WERI-Rb-1 (cell line): ENCODE results near the gene SP9.

Experiments
- DNase-seq: peaks from one replicate; pipeline ENCODE4 v3.0.0-alpha.2; 2020
- H3K27ac ChIP-seq: fragments of 250-450 bp; sonication (Bioruptor Pico); 2 replicates; pipeline ENCODE4 v1.5.1; 2020; ENCODE audit warnings: mild to moderate bottlenecking, moderate library complexity
- H3K27me3 ChIP-seq: fragments of 250-450 bp; sonication (Bioruptor Pico); 2 replicates; pipeline ENCODE4 v1.5.1; 2021; ENCODE audit warnings: mild to moderate bottlenecking, low read depth, moderate library complexity; ENCODE audit not compliant: insufficient read depth, severe bottlenecking
- H3K36me3 ChIP-seq: fragments of 250-450 bp; sonication (Bioruptor Pico); 2 replicates; pipeline ENCODE4 v1.5.1; 2020; ENCODE audit warnings: mild to moderate bottlenecking, moderate library complexity
- H3K4me3 ChIP-seq: 2 replicates; pipeline ENCODE4 v1.5.1; 2011; ENCODE audit warnings: low read depth, mild to moderate bottlenecking, control low read depth, low read length
- H3K9me3 ChIP-seq: fragments of 250-450 bp; sonication (Bioruptor Pico); 2 replicates; pipeline ENCODE4 v1.5.1; 2021; ENCODE audit warnings: mild to moderate bottlenecking, moderate library complexity; ENCODE audit not compliant: severe bottlenecking
- CTCF ChIP-seq: IDR thresholded peaks from 2 replicates; pipeline ENCODE4 v1.5.1; 2011; ENCODE audit warnings: low read depth, mild to moderate bottlenecking, control low read depth, inconsistent platforms, low read length

SP9 gene

GRCh38 chr2:174339561-174340399 is 5.0 kb downstream of the SP9 start:
- H3K4me3 ChIP-seq = peak overlapping the region; percentile 80

GRCh38 chr2:174340400-174341292 is 5.9 kb downstream of the SP9 start:
- no peak for TF ChIP-seq CTCF
- no peaks in the 10 kb centered on the region for H3K9me3 ChIP-seq
- peaks cover 9% of the 10 kb centered on the region for H3K27me3 ChIP-seq
- H3K27ac ChIP-seq = peak overlapping the region; percentile 76
- peak; percentile 26 for DNase-seq
- H3K36me3 ChIP-seq = peaks cover 20% of the 10 kb centered on the region
- peak overlapping the region; percentile 80 for H3K4me3 ChIP-seq

More at GRCh38 chr2:174339561-174340399, 5.0 kb downstream of the SP9 start:
- no peak for TF ChIP-seq CTCF
- peak; percentile 31 for DNase-seq
- Histone ChIP-seq H3K9me3 (no peaks in the 10 kb centered on the region), H3K36me3 (peaks cover 20% of the 10 kb centered on the region), H3K27me3 (peaks cover 9% of the 10 kb centered on the region), H3K27ac (peak overlapping the region; percentile 76)

GRCh38 chr2:174341293-174341994 is 6.7 kb downstream of the SP9 start:
- Histone ChIP-seq H3K36me3 (peaks cover 14% of the 10 kb centered on the region), H3K9me3 (no peaks in the 10 kb centered on the region), H3K27ac (peak overlapping the region; percentile 76; the same call in 1 of the 2 replicates), H3K4me3 (peak overlapping the region; percentile 70), H3K27me3 (peaks cover 9% of the 10 kb centered on the region)
- peak; percentile 85 for DNase-seq
- TF ChIP-seq CTCF = peak; percentile 86

- no peak overlapping the region for H3K27ac ChIP-seq
- H3K4me3 ChIP-seq = peak overlapping the region; percentile 70
- no peak for TF ChIP-seq CTCF
- no peak for DNase-seq
- peaks cover 9% of the 10 kb centered on the region for H3K36me3 ChIP-seq
- H3K27me3 ChIP-seq = peaks cover 9% of the 10 kb centered on the region
- H3K9me3 ChIP-seq = no peaks in the 10 kb centered on the region
Measured at GRCh38 chr2:174341995-174342685, 7.4 kb downstream of the SP9 start.

- H3K9me3 ChIP-seq = no peaks in the 10 kb centered on the region
- H3K4me3 ChIP-seq = peak overlapping the region; percentile 70
- peaks cover 4% of the 10 kb centered on the region for H3K36me3 ChIP-seq
- TF ChIP-seq CTCF = no peak
- no peak overlapping the region for H3K27ac ChIP-seq
- no peak for DNase-seq
- peaks cover 9% of the 10 kb centered on the region for H3K27me3 ChIP-seq
Measured at GRCh38 chr2:174342686-174343342, 8.1 kb downstream of the SP9 start.
